ENCODE results near the gene RTL5.

DNA sequence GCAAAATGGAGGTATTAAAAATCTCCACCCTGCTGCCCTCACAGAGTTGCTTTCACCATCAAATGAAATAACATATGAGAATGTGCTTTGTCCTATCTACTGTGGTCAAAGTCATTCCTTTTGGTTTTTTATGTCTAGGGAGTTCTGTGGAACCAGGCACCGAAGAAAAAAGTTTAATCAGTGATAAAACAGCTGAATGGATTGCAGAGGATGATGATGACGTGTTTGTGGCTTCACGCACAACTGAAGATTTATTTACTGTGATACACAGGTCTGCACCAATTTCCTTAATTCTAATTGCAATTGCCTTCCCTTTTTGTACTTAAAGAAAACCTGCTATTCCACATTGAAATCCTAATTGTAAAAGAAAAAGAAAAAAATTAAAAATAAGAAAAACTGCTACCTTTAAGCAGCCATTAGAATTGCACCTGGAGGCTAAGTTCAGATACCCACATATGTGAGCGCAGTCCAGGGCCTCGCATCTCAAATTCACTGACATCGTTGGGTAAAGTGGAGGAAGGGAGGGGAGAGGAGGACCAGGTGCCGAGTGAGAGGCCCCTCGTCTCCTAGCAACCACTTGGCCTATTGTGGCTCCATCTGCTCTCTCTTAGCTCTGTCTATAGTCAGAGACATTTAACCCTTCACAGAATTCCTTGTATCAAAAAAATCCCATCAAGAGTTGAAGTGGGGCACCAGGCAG, 10.5 kb upstream of the RTL5 start:
- TF ChIP-seq NANOG (IDR thresholded peaks at IDR 0.05; ENCODE audit: borderline replicate concordance) (no peak), EZH2 (IDR thresholded peaks at IDR 0.05; ENCODE audit: low read depth, unreplicated experiment) (no peak), POLR2AphosphoS5 (IDR thresholded peaks at IDR 0.05; ENCODE audit: low read depth) (no peak), EZH2phosphoT487 (IDR thresholded peaks at IDR 0.05; ENCODE audit: unreplicated experiment) (no peak)
- TF ChIP-seq, protein P1, sequence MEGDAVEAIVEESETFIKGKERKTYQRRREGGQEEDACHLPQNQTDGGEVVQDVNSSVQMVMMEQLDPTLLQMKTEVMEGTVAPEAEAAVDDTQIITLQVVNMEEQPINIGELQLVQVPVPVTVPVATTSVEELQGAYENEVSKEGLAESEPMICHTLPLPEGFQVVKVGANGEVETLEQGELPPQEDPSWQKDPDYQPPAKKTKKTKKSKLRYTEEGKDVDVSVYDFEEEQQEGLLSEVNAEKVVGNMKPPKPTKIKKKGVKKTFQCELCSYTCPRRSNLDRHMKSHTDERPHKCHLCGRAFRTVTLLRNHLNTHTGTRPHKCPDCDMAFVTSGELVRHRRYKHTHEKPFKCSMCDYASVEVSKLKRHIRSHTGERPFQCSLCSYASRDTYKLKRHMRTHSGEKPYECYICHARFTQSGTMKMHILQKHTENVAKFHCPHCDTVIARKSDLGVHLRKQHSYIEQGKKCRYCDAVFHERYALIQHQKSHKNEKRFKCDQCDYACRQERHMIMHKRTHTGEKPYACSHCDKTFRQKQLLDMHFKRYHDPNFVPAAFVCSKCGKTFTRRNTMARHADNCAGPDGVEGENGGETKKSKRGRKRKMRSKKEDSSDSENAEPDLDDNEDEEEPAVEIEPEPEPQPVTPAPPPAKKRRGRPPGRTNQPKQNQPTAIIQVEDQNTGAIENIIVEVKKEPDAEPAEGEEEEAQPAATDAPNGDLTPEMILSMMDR (conservative IDR thresholded peaks at IDR 0.05; ENCODE audit: low read depth in 2 of 2), result no peak

Data from GM23338 (cell line).